HG03097 (cell line): Measurements from ENCODE around the gene ELF1.
"Not testable (repeated sequence)": the region's sequence is repeated elsewhere in the genome, so short reads cannot be mapped to it uniquely, and the experiment has no call there.

Experiments used
- ATAC-seq: cut with Tn5 transposase; IDR thresholded peaks from one replicate; pipeline ENCODE4 v1.9.1; 2021; ENCODE audit not compliant: unreplicated experiment, low FRiP score

ELF1 gene

GRCh38 chr13:40960716-40961115 lies 58.4 kb downstream of the ELF1 start:
- no peak for ATAC-seq

GRCh38 chr13:40958655-40959054 lies 60.5 kb downstream of the ELF1 start:
- ATAC-seq: no peak

DNA sequence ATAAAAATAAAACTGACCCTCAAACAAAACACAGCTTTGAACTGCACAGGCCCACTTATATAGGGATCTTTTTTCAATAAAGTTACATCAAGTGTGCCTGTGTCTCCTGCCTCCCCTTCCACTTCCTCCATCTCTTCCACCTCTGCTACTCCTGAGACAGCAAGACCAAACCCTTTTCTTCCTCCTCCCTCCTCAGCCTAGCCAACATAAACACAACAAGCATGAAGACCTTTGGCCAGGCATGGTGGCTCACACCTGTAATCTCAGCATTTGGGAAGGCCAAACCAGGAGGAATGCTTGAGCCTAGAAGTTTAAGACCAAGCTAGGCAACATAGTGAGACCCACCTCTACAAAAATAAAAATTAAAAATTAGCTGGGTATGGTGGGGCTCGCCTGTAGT lies 72.6 kb downstream of the ELF1 start:
- no peak for ATAC-seq

DNA sequence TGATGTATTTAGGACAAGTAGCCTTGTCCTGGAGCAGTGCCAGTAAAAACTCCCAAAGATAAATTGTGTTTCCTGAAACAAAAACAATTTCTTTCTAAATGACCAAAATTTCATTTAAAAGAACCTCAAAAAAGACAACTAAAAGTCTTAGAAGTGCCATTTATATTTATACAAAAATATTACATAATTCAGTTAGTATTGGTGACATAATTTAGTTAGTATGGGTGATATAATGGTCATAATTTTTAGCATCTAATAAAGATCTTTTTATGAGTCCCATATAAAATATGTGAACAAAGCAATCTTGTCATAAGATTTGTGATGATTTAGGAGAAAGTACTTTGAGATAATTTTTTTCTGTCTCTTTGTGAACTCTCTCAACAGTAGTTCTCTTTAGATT lies 76.0 kb downstream of the ELF1 start:
- no peak for ATAC-seq

- ATAC-seq: no peak
Observed at GRCh38 chr13:40941581-40941980, 77.5 kb downstream of the ELF1 start.

GRCh38 chr13:40940841-40941240 lies 78.3 kb downstream of the ELF1 start:
- no peak for ATAC-seq

DNA sequence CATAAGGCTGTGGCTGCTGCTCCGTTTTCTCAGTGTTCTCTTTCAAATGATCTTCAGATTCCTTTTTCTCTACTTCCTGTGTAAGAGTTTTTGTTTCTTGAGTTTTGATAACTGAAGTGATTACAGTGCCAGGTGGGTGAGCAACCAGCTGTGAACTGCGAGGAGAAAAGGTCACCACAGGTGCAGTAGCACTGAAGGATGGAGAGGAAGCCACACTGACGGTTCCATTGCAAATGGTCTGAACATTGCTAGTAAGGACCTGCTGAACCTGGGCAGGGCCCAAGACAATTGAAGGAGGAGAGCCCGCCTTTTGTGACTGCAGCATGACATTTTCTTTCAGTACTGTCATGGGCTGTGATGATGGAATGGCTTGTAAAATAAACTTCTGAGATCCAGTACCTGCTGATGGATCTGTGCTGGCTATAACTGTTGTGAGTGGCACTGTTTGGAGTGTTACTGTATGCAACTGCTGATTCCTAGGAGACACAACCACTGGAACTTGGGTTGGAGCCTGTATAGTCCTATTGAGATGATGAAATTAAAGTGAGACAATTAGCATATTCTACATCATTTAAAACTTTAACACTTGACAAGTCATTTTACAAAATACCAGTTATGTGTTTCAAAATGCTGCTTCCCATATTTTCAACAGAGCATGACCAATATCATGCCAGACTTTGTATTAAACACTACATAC lies 85.5 kb downstream of the ELF1 start:
- ATAC-seq: no peak

- ATAC-seq: no peak
Observed at GRCh38 chr13:40932252-40932651, 86.9 kb downstream of the ELF1 start.

DNA sequence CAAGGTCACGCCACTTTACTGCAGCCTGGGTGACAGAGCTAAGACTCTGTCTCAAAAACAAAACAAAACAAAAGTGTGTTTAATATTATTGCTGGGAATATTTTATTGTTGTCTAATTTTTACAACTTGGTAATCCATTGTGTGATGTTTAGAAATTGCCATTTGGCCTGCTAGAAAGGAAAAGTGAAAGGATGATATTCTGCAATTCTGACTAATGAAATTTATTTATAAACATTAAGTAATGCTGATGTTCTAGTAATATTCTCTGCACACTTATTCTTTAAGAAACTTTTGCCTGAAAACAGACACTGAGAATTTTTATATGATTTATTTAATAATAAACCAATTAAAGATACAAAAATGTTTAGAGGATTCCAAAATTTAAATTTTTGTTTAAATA lies 87.4 kb downstream of the ELF1 start:
- ATAC-seq: no peak

DNA sequence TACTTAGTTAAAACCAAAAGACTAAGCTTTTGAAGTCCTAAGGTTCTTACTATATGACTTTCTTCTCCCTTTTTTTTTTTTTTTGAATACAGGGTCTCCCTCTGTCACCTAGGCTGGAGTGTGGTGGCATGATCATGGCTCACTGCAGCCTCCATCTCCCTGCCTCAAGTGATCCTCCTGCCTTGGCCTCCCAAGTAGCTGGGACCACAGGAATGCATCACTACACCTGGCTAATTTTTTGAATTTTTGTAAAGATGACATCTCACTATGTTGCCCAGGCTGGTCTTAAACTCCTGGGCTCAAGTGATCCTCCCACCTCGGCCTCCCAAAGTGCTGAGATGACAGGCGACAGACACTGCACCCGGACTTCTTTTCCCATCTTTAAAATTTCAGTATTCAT lies 89.2 kb downstream of the ELF1 start:
- ATAC-seq: not testable (repeated sequence)

DNA sequence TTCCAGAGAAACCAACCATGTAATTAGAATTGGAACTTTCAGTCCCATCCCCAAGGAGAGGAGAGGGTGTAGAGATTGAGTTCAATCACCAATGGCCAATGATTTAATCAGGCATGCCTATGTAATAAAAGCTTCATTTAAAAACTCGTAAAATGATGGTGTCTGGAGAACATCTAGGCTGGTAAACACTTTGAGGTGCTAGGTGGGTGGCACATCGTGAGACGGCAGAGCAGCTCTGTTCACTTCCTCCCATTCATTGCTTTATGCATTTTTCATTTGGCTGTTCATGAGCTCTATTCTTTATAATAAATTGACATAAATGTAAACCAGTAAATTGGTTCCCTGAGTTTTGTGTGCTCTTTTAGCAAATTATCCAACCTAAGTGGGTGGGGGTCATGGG lies 90.1 kb downstream of the ELF1 start:
- ATAC-seq: no peak

DNA sequence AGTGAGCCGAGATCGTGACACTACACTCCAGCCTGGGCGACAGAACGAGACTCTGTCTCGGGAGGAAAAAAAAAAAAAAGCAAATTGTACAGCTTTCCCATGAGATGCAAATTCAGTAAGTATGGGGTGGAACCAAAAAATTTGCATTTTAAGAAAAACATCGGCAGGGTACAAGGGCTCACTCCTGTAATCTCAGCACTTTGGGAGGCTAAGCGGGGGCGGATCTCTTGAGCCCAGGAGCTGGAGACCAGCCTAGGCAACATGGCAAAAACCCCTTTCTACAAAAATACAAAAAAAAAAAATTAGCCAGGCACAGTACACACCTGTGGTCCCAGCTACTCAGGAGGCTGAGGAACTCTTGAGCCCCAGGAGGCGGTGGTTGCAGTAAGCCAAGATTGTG lies 91.2 kb downstream of the ELF1 start:
- no peak for ATAC-seq

DNA sequence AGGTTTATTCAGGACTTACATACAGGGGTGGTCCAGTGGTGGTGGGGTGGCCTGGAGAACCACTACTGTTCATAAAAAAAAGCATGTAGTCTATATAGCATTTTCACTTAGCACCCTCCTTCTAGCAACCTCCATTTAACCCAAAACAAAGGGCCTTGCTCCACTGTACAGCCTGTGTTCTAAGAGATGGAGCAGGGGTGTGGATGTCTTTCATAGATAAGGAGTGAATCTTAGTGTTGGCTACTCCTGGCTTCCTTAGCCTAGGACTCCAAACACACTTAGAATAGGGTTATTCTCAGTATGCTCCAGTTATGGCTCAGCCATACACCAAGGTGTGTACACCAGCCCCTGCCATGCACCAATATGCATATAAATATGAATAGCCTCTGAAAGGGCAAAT lies 95.2 kb downstream of the ELF1 start:
- no peak for ATAC-seq

DNA sequence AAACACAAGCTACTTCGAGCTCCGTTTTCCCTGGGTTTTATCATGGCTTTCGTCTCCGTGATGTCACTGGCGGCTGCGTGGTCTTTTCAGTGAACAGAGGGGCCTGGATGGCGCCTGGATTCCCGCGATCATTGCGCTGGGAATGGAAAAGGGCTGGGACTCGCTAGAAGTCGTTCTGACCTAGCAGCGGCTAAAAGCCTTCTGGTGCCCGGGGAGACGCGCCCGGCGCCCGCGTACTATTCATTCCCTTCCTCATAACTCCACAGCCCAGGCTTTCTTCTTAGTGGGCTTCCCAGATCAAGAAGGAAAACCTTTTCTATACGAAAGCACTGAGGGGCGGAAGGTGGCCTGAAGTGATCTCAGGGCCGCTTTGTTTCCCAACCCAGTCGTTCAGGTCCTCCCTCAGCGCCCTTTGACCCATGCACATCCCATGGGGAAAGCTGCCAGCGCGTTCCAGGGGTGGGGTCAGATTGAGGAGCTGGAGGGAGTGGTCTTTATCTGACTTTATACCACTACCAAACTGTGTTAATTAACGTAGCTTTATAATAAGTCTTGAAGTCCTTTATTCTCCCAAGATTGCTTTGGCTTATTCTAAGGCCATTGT lies 96.6 kb downstream of the ELF1 start:
- ATAC-seq: no peak

GRCh38 chr13:40920826-40921225 lies 98.3 kb downstream of the ELF1 start:
- no peak for ATAC-seq

DNA sequence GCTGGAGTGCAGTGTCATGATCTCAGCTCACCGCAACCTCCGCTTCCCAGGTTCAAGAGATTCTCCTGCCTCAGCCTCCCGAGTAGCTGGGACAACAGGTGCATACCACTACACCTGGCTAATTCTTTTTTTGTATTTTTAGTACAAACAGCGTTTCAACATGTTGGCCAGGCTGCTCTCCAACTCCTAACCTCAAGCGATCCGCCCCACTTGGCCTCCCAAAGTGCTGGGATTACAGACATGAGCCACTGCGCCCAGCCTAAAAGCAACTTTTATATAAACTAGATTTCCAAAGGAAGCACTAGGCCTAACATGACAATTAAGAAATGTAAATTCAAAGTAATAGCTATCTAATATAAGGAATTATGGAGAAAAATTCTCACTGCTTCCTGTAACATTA lies 99.2 kb downstream of the ELF1 start:
- not testable (repeated sequence) for ATAC-seq

DNA sequence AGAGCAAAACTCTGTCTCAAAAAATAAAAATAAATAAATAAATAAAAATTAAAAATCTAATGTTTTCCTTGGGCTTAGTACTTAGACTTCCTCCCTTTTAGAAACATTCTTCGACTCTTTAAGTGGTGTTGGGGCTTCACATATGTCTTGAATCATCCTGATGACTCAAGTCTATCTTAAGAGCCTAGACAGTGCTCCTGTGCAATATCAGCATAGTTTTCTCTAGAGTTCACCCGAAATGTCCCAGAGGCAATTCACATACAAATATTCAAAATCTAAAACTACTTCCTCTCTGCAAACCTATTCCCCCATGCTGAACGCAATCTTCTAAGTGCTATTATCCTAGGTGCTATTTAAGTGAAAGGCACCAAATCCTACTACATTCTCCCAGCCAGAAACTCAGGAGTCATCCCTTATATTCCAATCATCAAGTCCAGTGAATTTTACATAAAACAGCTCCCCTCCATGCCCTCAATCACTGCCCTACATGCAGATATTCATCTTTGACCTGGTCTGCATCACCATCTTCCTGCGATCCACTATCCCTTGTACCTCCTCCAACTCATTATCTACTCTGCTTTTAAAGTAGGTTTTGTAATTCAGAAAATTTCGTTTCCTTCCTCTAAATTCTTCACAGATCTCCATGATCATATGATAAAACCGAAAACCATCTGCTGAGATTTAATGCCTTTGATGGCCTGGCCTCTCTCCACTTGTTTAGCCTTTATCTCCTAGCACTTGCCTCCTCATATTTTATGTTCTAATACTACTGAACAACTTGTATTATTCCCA lies 102.7 kb downstream of the ELF1 start:
- ATAC-seq: no peak

DNA sequence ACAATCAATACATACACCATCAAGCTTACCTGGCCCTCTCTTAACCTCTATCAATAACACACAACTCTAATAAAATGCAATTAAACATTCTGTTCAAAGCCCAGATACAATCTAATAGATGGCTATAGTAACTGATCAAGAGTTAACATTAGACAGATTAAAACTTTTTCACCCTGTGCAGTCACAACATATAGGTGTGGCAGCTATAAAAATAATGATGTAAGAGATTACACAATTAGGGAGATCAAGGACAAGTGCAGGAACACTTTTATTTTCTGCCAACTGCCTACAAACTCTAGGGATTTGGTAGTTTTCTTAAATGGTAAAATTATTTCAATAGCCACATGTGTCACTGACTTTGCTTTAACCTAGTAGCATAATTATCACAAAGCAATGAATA lies 104.3 kb downstream of the ELF1 start:
- ATAC-seq: not testable (repeated sequence)

DNA sequence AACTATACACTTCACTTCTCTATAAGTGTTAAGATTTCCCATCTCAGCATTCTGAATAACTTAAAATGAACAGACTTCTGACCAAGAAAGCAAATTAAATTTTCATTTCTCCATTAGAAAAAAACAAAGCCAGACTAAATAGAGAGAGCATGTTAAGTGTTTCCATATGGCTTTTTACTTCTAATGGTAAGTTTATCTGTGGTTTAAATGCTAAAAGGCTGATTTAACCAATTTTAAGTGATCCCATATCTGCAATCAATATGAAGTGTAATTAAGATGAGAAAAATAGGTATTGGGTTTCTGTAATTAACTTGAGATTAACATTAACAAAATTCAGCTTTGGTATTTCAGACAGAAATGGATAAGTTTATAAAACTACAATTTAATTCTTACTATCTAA lies 107.8 kb downstream of the ELF1 start:
- ATAC-seq: no peak

DNA sequence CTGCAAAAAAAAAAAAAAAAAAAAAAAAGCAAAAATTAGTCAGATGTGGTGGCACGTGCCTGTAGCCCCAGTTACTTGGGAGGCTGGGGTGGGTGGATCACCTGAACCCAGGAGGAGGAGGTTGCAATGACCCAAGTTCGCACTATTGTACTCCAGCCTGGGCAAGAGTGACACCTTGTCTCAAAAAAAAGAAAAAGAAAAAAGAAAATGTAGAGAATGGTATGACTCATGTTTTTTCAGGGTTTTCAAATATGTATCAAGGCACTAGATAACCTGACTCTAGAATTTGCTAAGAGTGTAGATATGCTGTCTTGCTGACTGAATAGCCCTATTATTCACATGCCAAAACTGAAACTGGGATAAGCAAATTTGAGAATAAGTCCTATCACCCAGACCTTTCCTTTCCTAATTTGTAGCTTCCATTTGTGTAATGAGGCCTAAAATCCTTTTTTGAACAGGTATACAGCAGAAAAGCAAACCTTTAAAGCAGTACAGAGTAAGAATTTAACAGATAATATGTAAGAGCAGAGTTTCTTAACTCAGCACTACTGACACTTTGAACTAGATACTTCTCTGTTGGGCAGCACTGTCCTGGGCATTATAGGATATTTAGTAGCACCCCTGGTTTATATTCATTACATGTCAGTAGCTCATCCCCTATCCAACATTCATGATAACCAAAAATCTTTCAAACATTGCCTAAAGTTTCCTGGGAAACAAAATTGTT lies 108.6 kb downstream of the ELF1 start:
- no peak for ATAC-seq

- ATAC-seq: not testable (repeated sequence)
Observed at GRCh38 chr13:40909541-40910200, 109.4 kb downstream of the ELF1 start.
